IPS DF 6.9 (cell line): ENCODE results near the gene APOLD1.
"Not testable (repeated sequence)": the region's sequence is repeated elsewhere in the genome, so short reads cannot be mapped to it uniquely, and the experiment has no call there.

Experiments
- DNase-seq: peaks from one replicate; pipeline ENCODE4 v3.0.0-alpha.2; 2013; ENCODE audit warnings: low read depth, low spot score
- H3K27ac ChIP-seq: one replicate; pipeline ENCODE4 v1.5.1; 2013; ENCODE audit warnings: low read length, control low read depth
- H3K27me3 ChIP-seq: 2 replicates; pipeline ENCODE4 v1.6.1; 2013; ENCODE audit warnings: mild to moderate bottlenecking, low read length; ENCODE audit not compliant: control insufficient read depth, insufficient read depth
- H3K36me3 ChIP-seq: 2 replicates; pipeline ENCODE4 v1.6.1; 2013; ENCODE audit warnings: low read length; ENCODE audit not compliant: control insufficient read depth, insufficient read depth
- H3K4me1 ChIP-seq: 2 replicates; pipeline ENCODE4 v1.6.1; 2013; ENCODE audit warnings: low read length; ENCODE audit not compliant: control insufficient read depth, insufficient read depth
- H3K4me3 ChIP-seq: 2 replicates; pipeline ENCODE4 v1.5.1; 2013; ENCODE audit warnings: mild to moderate bottlenecking, low read length
- H3K9me3 ChIP-seq: 2 replicates; pipeline ENCODE4 v1.6.1; 2013; ENCODE audit warnings: low read length, inconsistent platforms; ENCODE audit not compliant: control insufficient read depth, insufficient read depth
- WGBS: extraction: QIAGEN DNeasy Blood & Tissue Kit; methylation state at CpG from one replicate; pipeline ENCODE4 v1.1.7; 2013; ENCODE audit warnings: mixed read lengths, missing lambda C conversion rate; ENCODE audit not compliant: insufficient read length, insufficient coverage; 5-methylcytosine and 5-hydroxymethylcytosine counted together

APOLD1 gene

DNA sequence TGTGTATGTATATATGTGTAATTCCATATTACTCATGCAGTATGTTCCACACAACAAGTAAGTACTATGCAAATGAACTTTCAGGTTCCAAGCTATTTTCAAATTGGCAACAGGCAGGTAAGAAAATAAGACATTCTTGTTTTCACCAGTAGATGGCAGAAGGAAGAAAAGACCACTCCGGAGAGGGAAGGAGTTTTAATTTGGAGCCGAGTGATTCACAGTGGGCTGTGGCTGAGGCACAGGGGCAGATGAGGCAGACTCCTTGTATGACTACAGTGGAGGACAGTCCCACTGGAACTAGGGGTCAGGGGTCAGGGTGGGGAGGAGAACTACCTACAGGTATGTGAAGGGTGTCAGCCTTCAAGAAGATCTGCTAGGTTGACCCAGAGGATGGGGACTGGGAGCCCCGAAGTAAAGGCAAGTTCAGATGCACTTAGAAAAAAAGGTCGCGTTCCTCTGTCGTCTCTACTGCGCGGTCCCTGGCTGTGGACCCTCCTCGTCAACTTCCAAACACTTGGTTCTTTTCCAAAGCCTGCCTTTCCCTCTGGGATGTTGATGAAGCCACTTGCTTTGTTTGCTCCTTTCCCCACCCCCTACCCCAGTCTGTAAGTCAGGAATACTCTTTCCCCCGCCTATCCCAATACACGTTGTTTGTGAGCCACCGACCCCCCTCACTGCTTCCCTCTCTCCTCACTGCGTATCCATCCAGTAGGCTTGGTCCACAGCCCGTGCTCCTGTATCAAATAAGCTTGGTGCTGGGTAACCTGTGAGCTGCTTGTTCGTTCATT, 51.8 kb downstream of the APOLD1 start:
- H3K4me3 ChIP-seq: no peak overlapping the region
- H3K27me3 ChIP-seq: no peaks in the 10 kb centered on the region
- WGBS: no CpG with 5 or more reads among the region's 15 CpGs
- peaks cover 6% of the 10 kb centered on the region; the same call in 1 of the 2 replicates for H3K36me3 ChIP-seq
- H3K27ac ChIP-seq: no peak overlapping the region
- no peaks in the 10 kb centered on the region; the same call in 1 of the 2 replicates for H3K4me1 ChIP-seq
- H3K9me3 ChIP-seq: no peaks in the 10 kb centered on the region
- peak; percentile 37 for DNase-seq

DNA sequence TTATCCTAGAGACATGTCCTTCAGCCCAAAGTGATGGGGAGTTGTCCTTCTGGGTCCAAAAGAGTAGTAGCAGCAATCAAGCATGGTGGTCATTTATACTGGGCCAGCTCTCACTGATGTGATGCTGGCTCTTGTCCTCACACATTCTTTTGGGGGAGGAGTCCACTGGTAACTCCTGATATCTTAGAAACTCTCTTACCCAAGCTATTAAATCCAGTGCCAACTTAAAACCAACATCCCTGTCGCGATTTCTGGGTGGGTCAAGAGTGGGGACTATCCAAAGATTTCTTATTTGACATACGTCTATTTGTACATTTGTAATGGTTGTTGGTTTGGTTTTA, 52.3 kb downstream of the APOLD1 start:
- no CpG with 5 or more reads among the region's 3 CpGs for WGBS
- no peak overlapping the region for H3K27ac ChIP-seq
- no peak overlapping the region for H3K4me3 ChIP-seq

DNA sequence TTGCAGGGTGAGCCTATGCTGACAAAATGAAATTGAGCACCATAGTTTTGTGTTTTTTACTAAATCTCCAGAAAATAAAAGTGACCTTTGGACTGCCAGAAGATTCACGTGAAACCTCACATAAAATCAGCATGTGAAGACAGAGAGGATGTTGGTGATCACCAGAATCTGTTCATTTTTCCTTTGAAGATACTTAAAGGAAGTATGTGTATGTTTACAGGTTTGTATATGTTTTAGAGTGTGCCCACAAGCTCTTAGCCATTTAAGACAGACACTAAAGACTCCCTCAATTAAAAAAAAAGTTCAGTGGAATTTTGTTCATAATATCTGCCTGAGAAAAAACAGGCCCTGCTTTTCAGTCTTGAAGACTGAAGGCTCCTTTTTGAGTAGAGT, 53.5 kb downstream of the APOLD1 start:
- Histone ChIP-seq H3K36me3 (no peaks in the 10 kb centered on the region; the same call in 1 of the 2 replicates), H3K9me3 (no peaks in the 10 kb centered on the region), H3K27me3 (no peaks in the 10 kb centered on the region), H3K4me3 (no peak overlapping the region), H3K27ac (no peak overlapping the region), H3K4me1 (no peaks in the 10 kb centered on the region; the same call in 1 of the 2 replicates)
- DNase-seq: no peak
- WGBS: no CpG with 5 or more reads among the region's 1 CpG

More for the DNA sequence above, 52.3 kb downstream of the APOLD1 start:
- peaks cover 6% of the 10 kb centered on the region; the same call in 1 of the 2 replicates for H3K36me3 ChIP-seq
- DNase-seq: no peak
- H3K4me1 ChIP-seq: no peaks in the 10 kb centered on the region; the same call in 1 of the 2 replicates
- H3K27me3 ChIP-seq: no peaks in the 10 kb centered on the region
- no peaks in the 10 kb centered on the region for H3K9me3 ChIP-seq

DNA sequence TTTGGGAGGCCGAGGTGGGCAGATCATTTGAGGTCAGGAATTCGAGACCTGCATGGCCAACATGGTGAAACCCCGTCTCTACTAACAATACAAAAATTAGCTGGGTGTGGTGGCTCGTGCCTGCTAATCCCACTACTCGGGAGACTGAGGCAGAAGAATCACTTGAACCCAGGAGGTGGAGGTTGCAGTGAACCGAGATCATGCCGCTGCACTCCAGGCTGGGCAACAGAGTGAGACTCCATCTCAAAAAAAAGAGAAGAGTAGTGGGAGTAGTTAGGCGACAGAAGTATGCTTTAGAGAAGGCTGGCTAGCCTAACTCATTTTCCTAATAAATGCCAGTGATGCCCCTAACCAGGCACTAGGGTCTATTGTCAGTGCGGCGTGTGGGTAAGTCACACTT, 54.0 kb downstream of the APOLD1 start:
- not testable (repeated sequence) for H3K36me3 ChIP-seq, H3K27ac ChIP-seq, H3K4me3 ChIP-seq, DNase-seq, H3K4me1 ChIP-seq, H3K27me3 ChIP-seq, H3K9me3 ChIP-seq
- WGBS: no CpG with 5 or more reads among the region's 10 CpGs

DNA sequence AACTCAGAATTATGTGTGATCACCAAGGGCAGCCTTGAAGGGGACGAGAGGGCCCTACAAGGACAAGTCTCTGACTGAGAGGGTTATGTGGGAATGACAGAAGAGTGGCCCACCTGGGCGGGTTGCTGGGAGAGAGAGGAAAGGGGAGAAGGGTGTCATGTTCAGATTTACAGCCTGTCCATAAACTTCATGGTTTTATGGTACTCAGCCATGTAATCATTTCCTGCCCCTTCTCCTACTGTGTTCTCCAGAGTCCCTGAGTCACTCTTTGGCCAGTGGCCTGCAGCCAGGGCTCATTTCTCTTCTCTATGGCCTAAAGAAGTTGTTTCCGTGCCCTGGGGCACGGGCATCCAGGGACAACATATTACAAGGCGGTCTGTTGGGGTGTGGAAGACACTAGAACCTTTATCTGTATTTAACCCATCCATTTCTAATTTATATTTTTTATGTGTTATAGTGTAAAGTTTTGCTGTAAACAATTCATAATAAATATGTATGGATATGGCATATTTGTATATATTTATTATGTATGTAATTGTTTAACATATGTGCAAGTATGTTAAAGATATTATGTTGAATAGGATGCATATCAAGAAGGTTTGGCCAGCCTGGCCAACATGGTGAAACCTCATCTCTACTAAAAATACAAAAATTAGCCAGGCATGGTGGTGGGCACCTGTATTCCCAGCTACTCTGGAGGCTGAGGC, 54.6 kb downstream of the APOLD1 start:
- DNase-seq: no peak
- Histone ChIP-seq H3K9me3 (no peaks in the 10 kb centered on the region), H3K27me3 (no peaks in the 10 kb centered on the region), H3K36me3 (no peaks in the 10 kb centered on the region; the same call in 1 of the 2 replicates), H3K4me3 (no peak overlapping the region), H3K27ac (no peak overlapping the region), H3K4me1 (no peaks in the 10 kb centered on the region; the same call in 1 of the 2 replicates)
- no CpG with 5 or more reads among the region's 5 CpGs for WGBS

DNA sequence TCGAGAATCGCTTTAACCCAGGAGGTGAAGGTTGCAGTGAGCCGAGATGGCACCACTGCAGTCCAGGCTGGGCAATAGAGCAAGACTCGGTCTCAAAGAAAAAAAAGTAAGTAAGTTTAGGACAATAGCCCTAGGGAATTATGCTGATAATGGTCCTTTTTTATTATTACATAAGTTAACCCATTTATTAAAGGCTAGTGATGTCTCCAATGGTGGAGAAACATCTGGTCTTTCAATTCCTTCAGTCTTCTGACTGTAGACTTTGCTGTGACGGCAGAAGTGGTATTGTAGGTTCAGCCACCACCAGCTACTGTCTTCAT, 55.1 kb downstream of the APOLD1 start:
- no peak overlapping the region for H3K27ac ChIP-seq
- no peaks in the 10 kb centered on the region for H3K9me3 ChIP-seq
- no peaks in the 10 kb centered on the region for H3K27me3 ChIP-seq
- no peaks in the 10 kb centered on the region; the same call in 1 of the 2 replicates for H3K4me1 ChIP-seq
- DNase-seq: no peak
- no CpG with 5 or more reads among the region's 5 CpGs for WGBS
- H3K36me3 ChIP-seq: no peaks in the 10 kb centered on the region; the same call in 1 of the 2 replicates
- H3K4me3 ChIP-seq: no peak overlapping the region
